B cell (primary cell): Measurements from ENCODE around the gene NFKBIB. TPM values are rescaled to one million over a fixed set of nuclear protein-coding genes. Genes with fewer than 3 reads are reported as not detected.

Experiments used
- ATAC-seq: fragments of 200-7000 bp; cut with Tn5 transposase; one replicate; pipeline ENCODE4 v1.10.0; 2021; ENCODE audit warnings: low read depth, mild to moderate bottlenecking, moderate number of reproducible peaks, moderate library complexity
- CTCF ChIA-PET: fragments of 350-600 bp; sonication (Branson Sonifier 250); formaldehyde crosslinking; loops from one replicate; lab custom pipeline; 2021; ENCODE audit warnings: antibody characterized with exemption, inconsistent platforms; lab: Charles Lee
- POLR2A ChIA-PET: fragments of 350-600 bp; sonication (Branson Sonifier 250); formaldehyde crosslinking; loops from one replicate; lab custom pipeline; 2021; ENCODE audit warnings: antibody characterized with exemption; lab: Charles Lee
- DNase-seq: peaks from one replicate; pipeline ENCODE4 v3.0.0; 2013
- H2AFZ ChIP-seq: 2 replicates; pipeline ENCODE4 v1.6.1; 2012; ENCODE audit warnings: mild to moderate bottlenecking, low read depth, low read length; ENCODE audit not compliant: insufficient read depth, poor library complexity, severe bottlenecking
- H3K27ac ChIP-seq, 2 donors: 1 replicate in 1 of 2; 2 replicates in 1 of 2; pipeline ENCODE4 v1.5.1; 2012 to 2013; ENCODE audit warnings: low read length in 2 of 2, mild to moderate bottlenecking in 2 of 2, moderate library complexity in 1 of 2
- H3K27me3 ChIP-seq, 4 experiments: fragments of 200-600 bp in 1 of 4; sonication (generic) in 1 of 4; replicated peaks in 1 of 4; 1 replicate in 2 of 4; 2 replicates in 2 of 4; pipeline versions ENCODE4 v1.6.1 to v1.7.0; 2013 to 2016; ENCODE audit warnings: low read length in 3 of 4, mild to moderate bottlenecking in 2 of 4, mixed read lengths in 1 of 4, moderate library complexity in 1 of 4; ENCODE audit not compliant: insufficient read depth in 4 of 4, control insufficient read depth in 3 of 4; ENCODE audit errors: control extremely low read depth in 1 of 4
- H3K36me3 ChIP-seq, 2 experiments: replicated peaks in 1 of 2; 1 replicate in 1 of 2; 2 replicates in 1 of 2; pipeline versions ENCODE4 v1.6.1 to v1.7.1; 2013; ENCODE audit warnings: low read length in 1 of 2; ENCODE audit not compliant: insufficient read depth in 2 of 2, control insufficient read depth in 1 of 2; ENCODE audit errors: control extremely low read depth in 1 of 2, extremely low read depth in 1 of 2
- H3K4me1 ChIP-seq, 2 donors: fragments of 200-600 bp in 1 of 2; sonication (generic) in 1 of 2; 1 replicate in 1 of 2; 2 replicates in 1 of 2; pipeline versions ENCODE4 v1.5.1 to v1.6.1; 2013 to 2017; ENCODE audit warnings: low read length in 2 of 2; ENCODE audit not compliant: control insufficient read depth in 2 of 2, insufficient read depth in 2 of 2
- H3K4me2 ChIP-seq: replicated peaks from 2 replicates; pipeline ENCODE3; 2012; ENCODE audit warnings: mild to moderate bottlenecking, low read depth, low read length; ENCODE audit not compliant: poor library complexity, severe bottlenecking
- H3K4me3 ChIP-seq, 5 experiments: fragments of 200-600 bp in 1 of 5; sonication (generic) in 1 of 5; 1 replicate in 3 of 5; 2 replicates in 2 of 5; pipeline versions ENCODE4 v1.5.1 to v1.7.0; 2011 to 2016; ENCODE audit warnings: low read length in 4 of 5, mild to moderate bottlenecking in 4 of 5, low read depth in 2 of 5, control low read depth in 1 of 5, moderate library complexity in 1 of 5; ENCODE audit not compliant: insufficient read depth in 1 of 5; ENCODE audit errors: control extremely low read depth in 1 of 5, extremely low read depth in 1 of 5
- H3K79me2 ChIP-seq: fragments of 200-600 bp; sonication (generic); one replicate; pipeline ENCODE4 v1.6.0; 2016; ENCODE audit warnings: low read length; ENCODE audit not compliant: control insufficient read depth, insufficient read depth
- H3K9ac ChIP-seq: fragments of 200-600 bp; sonication (generic); 2 replicates; pipeline ENCODE4 v1.6.1; 2017; ENCODE audit warnings: mild to moderate bottlenecking, low read length, moderate library complexity
- H3K9me3 ChIP-seq, 3 donors: one replicate each; pipeline versions ENCODE4 v1.6.1 to v1.7.1; 2013; ENCODE audit warnings: low read length in 2 of 3; ENCODE audit not compliant: control insufficient read depth in 2 of 3, insufficient read depth in 1 of 3; ENCODE audit errors: control extremely low read depth in 1 of 3
- H4K20me1 ChIP-seq: 2 replicates; pipeline ENCODE4 v1.6.0; 2012; ENCODE audit warnings: mild to moderate bottlenecking, low read length; ENCODE audit not compliant: insufficient read depth, control insufficient read depth, poor library complexity, severe bottlenecking
- H3K27ac Mint-ChIP-seq: one replicate; pipeline ENCODE4 v1.8.0; 2021; ENCODE audit warnings: mixed read lengths
- H3K27me3 Mint-ChIP-seq: one replicate; pipeline ENCODE4 v1.8.0; 2021; ENCODE audit warnings: mixed read lengths
- H3K4me1 Mint-ChIP-seq: one replicate; pipeline ENCODE4 v1.8.0; 2021; ENCODE audit warnings: mixed read lengths
- H3K4me3 Mint-ChIP-seq: one replicate; pipeline ENCODE4 v1.8.0; 2021; ENCODE audit warnings: mixed read lengths
- H3K9me3 Mint-ChIP-seq: one replicate; pipeline ENCODE4 v1.8.0; 2022; ENCODE audit warnings: mixed read lengths; ENCODE audit not compliant: insufficient read depth
- CTCF ChIP-seq: fragments of 200-600 bp; IDR thresholded peaks from one replicate; pipeline ENCODE4 v1.8.0; 2022; ENCODE audit warnings: antibody characterized with exemption, mild to moderate bottlenecking
- EZH2 ChIP-seq: IDR thresholded peaks from 2 replicates; pipeline ENCODE4 v1.6.1; 2012; ENCODE audit warnings: borderline replicate concordance, low read depth, mild to moderate bottlenecking, moderate library complexity, low read length; ENCODE audit not compliant: insufficient read depth, poor library complexity, severe bottlenecking
- WGBS: methylation state at CpG from one replicate; pipeline ENCODE4 v1.1.5; 2013; ENCODE audit warnings: missing lambda C conversion rate; ENCODE audit not compliant: insufficient coverage; 5-methylcytosine and 5-hydroxymethylcytosine counted together
- intact Hi-C: fragments of 100-400 bp; cut with micrococcal nuclease; formaldehyde crosslinking; loops from one replicate; pipeline ENCODE4 v1.10.0; 2022
- polyA plus RNA-seq: library from polyadenylated mRNA; depleted of rRNA; stranded (reverse); fragments of >200 nt; gene quantifications from 2 replicates; pipeline ENCODE4 v1.2.3, GENCODE V29; 2012
- total RNA-seq, 2 donors: library from RNA; stranded (reverse); fragments of 120-200 nt in 1 of 2; gene quantifications; 1 replicate in 1 of 2; 2 replicates in 1 of 2; pipeline versions ENCODE4 v1.2.3 to v1.2.4, GENCODE V29; 2013 to 2022

Gene NFKBIB
- total and polyA plus RNA-seq, 2 donors (not counting 1 experiment from before 2014, with no cell fraction given) = 30.3 to 54.4 TPM

- no peak for TF ChIP-seq CTCF
- TF ChIP-seq EZH2 = no peak
- CTCF ChIA-PET = no interaction called here
- Histone ChIP-seq H2AFZ (no peak overlapping the region), H3K4me3 (no peak overlapping the region), H3K79me2 (peaks cover 20% of the 10 kb centered on the region), H4K20me1 (no peaks in the 10 kb centered on the region), H3K9me3 (no peaks in the 10 kb centered on the region), H3K4me1 (peaks cover under 1 to 2% of the 10 kb centered on the region in 2 donors), H3K9ac (no peak overlapping the region), H3K4me2 (no peak overlapping the region), H3K27ac (no peak overlapping the region), H3K27me3 (no peaks in the 10 kb centered on the region), H3K36me3 (peaks cover 1 to 15% of the 10 kb centered on the region in 2 experiments)
- 95% methylated on average over 6 of the region's 7 CpGs for WGBS
- POLR2A ChIA-PET = no interaction called here
- intact Hi-C loops = no loop called here
- H3K4me1 Mint-ChIP-seq = peaks cover 2% of the 10 kb centered on the region
- ATAC-seq = no peak
- no peaks in the 10 kb centered on the region for H3K27me3 Mint-ChIP-seq
- no peaks in the 10 kb centered on the region for H3K9me3 Mint-ChIP-seq
- no peak for DNase-seq
- no peak overlapping the region for H3K4me3 Mint-ChIP-seq
- no peak overlapping the region for H3K27ac Mint-ChIP-seq
Measured at GRCh38 chr19:38924388-38924787, 24.6 kb downstream of the NFKBIB start.

GRCh38 chr19:38928391-38929001, 28.7 kb downstream of the NFKBIB start:
- WGBS = no CpG with 5 or more reads among the region's 4 CpGs
- Mint-ChIP-seq H3K4me1 (peaks cover 26% of the 10 kb centered on the region), H3K9me3 (no peaks in the 10 kb centered on the region), H3K27me3 (no peaks in the 10 kb centered on the region), H3K4me3 (no peak overlapping the region), H3K27ac (no peak overlapping the region)
- no peak for ATAC-seq
- ChIA-PET POLR2A (no interaction called here), CTCF (interaction anchor here (0.7 to 3.9 kb wide), 12 partner anchors 28 to 553 kb away, joined by 3 to 51 read pairs (median 16); partner anchors contain the start of genes NFKBIB and SIRT2)
- Histone ChIP-seq H3K27me3 (no peaks in the 10 kb centered on the region), H2AFZ (no peak overlapping the region), H3K27ac (no peak overlapping the region), H4K20me1 (no peaks in the 10 kb centered on the region), H3K79me2 (peaks cover 35% of the 10 kb centered on the region), H3K36me3 (peaks cover 0 to 27% of the 10 kb centered on the region in 2 experiments), H3K4me2 (no peak overlapping the region), H3K9me3 (no peaks in the 10 kb centered on the region), H3K4me3 (no peak overlapping the region), H3K9ac (no peak overlapping the region), H3K4me1 (peaks cover 19 to 28% of the 10 kb centered on the region in 2 donors)
- intact Hi-C loops = no loop called here
- no peak for DNase-seq
- TF ChIP-seq CTCF (no peak), EZH2 (no peak)
